Rectal smooth muscle tissue (tissue), 1 donor: ENCODE data around the gene SPATA17.

ENCODE experiments used
- H3K27ac ChIP-seq: one replicate; pipeline ENCODE4 v1.7.0; 2013; ENCODE audit warnings: low read depth, low read length, inconsistent platforms
- H3K27me3 ChIP-seq: one replicate; pipeline ENCODE4 v1.7.0; 2013; ENCODE audit warnings: low read length; ENCODE audit not compliant: control insufficient read depth, insufficient read depth
- H3K36me3 ChIP-seq: one replicate; pipeline ENCODE4 v1.7.0; 2013; ENCODE audit warnings: low read length; ENCODE audit not compliant: control insufficient read depth, insufficient read depth
- H3K4me1 ChIP-seq: one replicate; pipeline ENCODE4 v1.7.0; 2013; ENCODE audit warnings: low read length; ENCODE audit not compliant: control insufficient read depth, insufficient read depth
- H3K4me3 ChIP-seq: one replicate; pipeline ENCODE4 v1.7.0; 2013; ENCODE audit warnings: low read length
- H3K9ac ChIP-seq: one replicate; pipeline ENCODE4 v1.7.0; 2013; ENCODE audit warnings: low read length

The SPATA17 gene

DNA sequence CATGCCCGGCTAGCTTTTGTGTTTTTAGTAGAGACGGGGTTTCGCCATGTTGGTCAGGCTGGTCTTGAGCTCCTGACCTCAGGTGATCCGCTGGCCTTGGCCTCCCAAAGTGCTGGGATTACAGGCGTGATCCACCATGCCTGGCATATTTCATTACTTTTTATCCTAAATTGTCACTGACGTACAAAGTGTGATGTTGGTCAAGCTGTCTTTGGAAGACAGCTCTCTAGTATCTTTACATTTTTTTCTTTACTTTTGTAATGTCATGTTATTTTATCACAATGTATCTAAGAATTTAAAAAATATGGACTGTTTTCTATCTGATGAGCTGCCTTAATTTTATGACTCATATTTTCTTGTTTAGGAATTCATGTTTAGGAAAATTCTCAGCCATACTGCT, 72.2 kb downstream of the SPATA17 start:
- no peaks in the 10 kb centered on the region for H3K27me3 ChIP-seq
- H3K4me3 ChIP-seq: no peak overlapping the region
- H3K27ac ChIP-seq: no peak overlapping the region

DNA sequence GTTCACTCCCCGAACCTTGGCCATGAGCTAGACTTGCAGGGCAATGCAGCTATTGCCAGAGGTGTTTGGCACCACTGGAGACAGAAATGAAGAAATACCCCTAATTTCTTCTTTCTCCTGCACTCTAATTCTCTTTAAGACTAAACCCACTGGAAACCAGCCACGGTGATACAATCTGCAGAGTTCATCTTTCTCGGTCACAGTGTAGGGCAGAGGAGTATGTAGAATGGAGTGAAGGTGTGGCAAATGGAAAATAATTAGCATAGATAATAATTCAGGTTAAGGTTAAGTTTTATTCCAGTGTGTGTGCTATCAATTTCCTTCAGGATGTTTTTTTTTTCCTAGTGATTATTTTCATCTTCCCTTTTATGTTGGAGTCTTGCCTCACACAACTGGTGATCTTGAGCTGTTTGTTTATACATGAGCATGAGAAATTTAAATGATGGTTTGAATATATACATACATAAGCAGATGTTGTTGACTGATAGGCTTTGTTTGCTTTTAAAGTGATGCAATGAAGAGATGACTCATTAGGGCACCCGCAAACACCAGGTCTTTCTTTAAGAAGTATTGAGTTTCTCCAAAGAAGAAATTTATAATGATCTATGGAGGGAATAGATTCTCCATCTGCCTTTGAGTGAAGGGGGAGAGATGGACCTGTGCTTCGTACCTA, 81.9 kb downstream of the SPATA17 start:
- no peaks in the 10 kb centered on the region for H3K27me3 ChIP-seq
- no peak overlapping the region for H3K4me3 ChIP-seq
- no peak overlapping the region for H3K9ac ChIP-seq
- H3K4me1 ChIP-seq: no peaks in the 10 kb centered on the region
- no peaks in the 10 kb centered on the region for H3K36me3 ChIP-seq
- H3K27ac ChIP-seq: no peak overlapping the region

More for the DNA sequence above, 72.2 kb downstream of the SPATA17 start:
- no peaks in the 10 kb centered on the region for H3K4me1 ChIP-seq
- H3K36me3 ChIP-seq: no peaks in the 10 kb centered on the region
- H3K9ac ChIP-seq: no peak overlapping the region

DNA sequence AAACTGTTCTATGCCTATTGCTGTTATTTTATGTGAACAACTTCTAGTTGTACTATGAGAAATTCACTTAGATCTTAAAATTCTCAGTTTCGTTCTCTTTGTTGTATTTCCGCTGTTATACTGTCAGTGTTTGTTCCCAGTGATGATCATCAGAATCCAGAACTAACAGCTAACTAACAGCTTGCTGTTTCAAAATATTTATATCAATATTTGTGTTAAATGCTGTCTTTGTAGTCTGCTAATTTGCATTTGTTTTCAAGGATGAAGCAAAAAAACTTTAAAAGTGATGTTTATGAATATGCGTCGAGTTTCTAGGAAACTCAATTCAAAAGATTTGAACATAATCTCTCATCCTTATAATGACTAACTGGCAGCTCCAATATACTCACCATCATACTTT, 84.5 kb downstream of the SPATA17 start:
- no peaks in the 10 kb centered on the region for H3K4me1 ChIP-seq
- H3K27me3 ChIP-seq: no peaks in the 10 kb centered on the region
- no peak overlapping the region for H3K9ac ChIP-seq
- H3K27ac ChIP-seq: no peak overlapping the region
- H3K4me3 ChIP-seq: no peak overlapping the region
- no peaks in the 10 kb centered on the region for H3K36me3 ChIP-seq

DNA sequence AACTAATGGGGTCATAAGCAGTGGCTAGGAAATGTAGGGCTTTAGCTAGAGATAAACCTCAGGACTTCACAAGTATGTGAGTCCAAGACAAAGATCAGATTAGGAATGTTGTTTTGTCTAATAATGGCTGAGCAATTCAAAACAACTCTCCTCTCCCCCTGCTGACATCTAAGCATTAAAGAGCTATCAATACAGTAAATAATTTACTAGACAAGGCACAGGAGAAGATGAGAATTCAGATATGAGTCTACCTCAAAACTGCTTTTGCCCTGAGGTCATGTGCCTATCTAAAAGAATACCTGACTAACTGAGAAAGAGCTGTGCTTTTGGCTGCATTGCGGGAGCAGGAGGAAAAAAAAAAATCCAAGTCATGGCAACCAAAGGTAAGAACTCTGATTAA, 86.8 kb downstream of the SPATA17 start:
- no peaks in the 10 kb centered on the region for H3K27me3 ChIP-seq
- H3K4me3 ChIP-seq: no peak overlapping the region
- no peaks in the 10 kb centered on the region for H3K4me1 ChIP-seq
- no peaks in the 10 kb centered on the region for H3K36me3 ChIP-seq
- H3K9ac ChIP-seq: no peak overlapping the region
- H3K27ac ChIP-seq: no peak overlapping the region

DNA sequence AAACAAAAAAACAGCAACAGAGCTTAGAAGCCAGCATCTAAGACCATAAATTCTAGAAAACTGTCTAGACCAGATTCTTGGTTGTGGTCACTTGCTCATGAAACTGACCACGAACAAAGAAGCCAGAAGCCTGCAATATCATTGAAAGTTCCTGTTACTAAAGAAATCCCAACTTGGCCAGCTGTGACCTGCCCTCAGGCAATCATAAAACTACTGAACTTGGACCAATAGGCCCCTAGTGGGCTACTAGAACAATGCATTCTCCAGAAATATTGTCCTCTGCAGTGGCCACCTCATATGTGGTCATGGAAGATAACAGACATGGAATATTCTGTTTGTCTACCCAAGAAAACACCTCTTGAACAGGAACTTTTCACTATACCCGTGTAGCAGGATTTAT, 87.7 kb downstream of the SPATA17 start:
- Histone ChIP-seq H3K9ac (no peak overlapping the region), H3K4me1 (no peaks in the 10 kb centered on the region), H3K27ac (no peak overlapping the region), H3K36me3 (no peaks in the 10 kb centered on the region), H3K27me3 (no peaks in the 10 kb centered on the region), H3K4me3 (no peak overlapping the region)

DNA sequence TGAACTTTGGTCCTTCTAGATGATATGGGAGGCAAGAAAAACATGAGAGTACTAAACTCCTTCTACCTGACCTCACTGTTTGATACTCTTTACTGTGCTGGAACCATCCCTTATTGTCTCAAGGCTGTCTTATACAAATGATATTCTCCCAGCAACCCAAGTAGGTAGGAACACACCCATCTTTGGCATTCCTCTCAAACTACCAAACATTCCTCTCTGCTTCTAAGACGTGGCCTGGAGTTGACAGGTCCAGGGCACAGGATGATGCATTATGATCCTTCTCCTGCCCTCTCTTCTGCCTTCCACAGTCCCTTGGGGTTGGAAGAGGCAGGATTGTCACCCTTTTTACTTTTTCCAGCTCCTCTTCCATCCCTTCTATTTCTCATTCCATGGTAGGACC, 90.5 kb downstream of the SPATA17 start:
- Histone ChIP-seq H3K27ac (no peak overlapping the region), H3K4me1 (no peaks in the 10 kb centered on the region), H3K27me3 (no peaks in the 10 kb centered on the region), H3K9ac (no peak overlapping the region), H3K36me3 (no peaks in the 10 kb centered on the region), H3K4me3 (no peak overlapping the region)

DNA sequence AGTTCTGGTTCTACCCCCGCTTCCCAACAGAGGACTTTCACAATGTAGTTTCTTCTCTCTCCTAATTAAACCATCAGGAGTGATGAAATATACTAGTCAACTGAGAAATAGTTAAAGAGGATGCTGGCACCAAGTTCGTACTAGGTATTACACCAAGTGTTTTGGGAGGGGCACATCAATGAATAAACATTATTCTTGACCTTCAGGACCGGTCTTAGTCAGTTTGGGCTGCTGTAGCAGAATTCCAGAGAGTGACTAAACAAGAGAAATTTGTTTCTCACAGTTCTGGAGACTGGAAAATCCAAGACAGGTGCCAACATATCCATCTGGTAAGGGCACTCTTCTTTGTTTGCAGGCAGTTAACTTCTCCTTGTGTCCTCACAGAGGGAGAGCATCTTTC, 103.8 kb downstream of the SPATA17 start:
- H3K9ac ChIP-seq: no peak overlapping the region

DNA sequence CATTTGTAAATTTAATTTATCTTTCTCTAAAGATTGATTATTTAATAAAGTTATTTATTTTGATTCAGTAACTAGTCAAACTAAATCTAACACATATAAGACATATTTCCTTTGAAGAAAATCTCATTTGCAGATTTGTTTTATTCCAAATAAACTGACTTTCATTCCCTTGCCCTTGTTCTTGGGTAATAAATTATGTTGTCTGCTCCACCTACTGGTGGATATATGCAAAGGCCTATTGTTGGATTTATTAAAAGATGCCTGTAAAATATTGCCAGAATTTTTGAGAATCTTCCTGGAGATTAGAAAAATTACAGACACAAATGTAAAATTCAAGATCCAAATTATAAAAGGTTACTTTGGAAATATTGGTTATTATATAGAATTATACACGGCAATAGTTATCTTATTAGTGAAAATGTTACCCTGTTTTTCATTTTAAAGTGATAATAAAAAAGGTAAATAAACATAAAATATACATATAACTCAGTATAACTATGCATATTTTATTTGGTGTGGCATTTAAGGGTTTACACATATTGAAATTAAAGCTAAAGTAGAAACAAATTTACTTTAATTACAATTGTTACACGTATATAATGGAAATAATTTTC, 116.1 kb downstream of the SPATA17 start:
- Histone ChIP-seq H3K27me3 (no peaks in the 10 kb centered on the region), H3K27ac (no peak overlapping the region), H3K4me3 (no peak overlapping the region), H3K4me1 (no peaks in the 10 kb centered on the region), H3K36me3 (no peaks in the 10 kb centered on the region), H3K9ac (no peak overlapping the region)

More for the DNA sequence above, 103.8 kb downstream of the SPATA17 start:
- no peaks in the 10 kb centered on the region for H3K36me3 ChIP-seq
- no peak overlapping the region for H3K27ac ChIP-seq
- H3K27me3 ChIP-seq: no peaks in the 10 kb centered on the region
- H3K4me3 ChIP-seq: no peak overlapping the region
- no peaks in the 10 kb centered on the region for H3K4me1 ChIP-seq

DNA sequence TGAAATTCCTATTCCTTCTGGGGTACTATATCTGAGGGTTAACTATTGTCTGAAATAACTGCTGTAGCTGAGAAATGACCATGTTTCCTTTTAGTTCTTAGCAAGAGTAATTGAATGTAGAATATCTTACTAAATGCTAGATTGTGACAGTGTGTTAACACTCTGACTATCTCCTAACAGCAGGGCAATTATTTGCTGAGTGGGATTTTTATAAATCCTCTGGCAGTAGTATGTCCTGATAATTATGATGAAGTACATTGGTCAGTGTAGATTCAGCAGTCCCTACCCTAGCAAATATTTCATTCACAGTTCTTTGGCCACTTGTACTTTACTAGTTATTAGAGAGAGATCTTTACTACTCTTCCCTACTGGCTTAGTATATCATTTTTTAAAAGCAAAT, 138.6 kb downstream of the SPATA17 start:
- H3K9ac ChIP-seq: no peak overlapping the region
- H3K27ac ChIP-seq: no peak overlapping the region
- no peaks in the 10 kb centered on the region for H3K27me3 ChIP-seq
- H3K36me3 ChIP-seq: no peaks in the 10 kb centered on the region
- no peaks in the 10 kb centered on the region for H3K4me1 ChIP-seq
- no peak overlapping the region for H3K4me3 ChIP-seq

DNA sequence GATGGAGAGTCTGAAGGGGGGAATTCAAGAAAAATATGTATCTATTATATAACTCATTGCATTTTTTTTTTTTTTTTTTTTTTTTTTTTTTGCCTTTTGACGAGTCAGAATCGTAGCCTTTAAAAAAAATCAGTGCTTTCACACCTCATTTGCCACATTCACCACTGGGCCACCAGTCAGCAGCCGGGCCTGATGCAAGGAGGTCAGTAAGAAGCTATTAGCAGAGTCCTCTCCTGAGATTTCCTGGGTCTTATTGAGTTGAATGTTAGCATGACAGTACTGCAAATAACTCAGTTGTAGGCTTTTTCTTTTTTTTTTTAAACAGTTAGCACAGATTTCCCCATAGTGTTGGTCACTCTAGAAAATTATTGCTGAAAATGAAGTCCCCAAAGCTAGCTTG, 139.8 kb downstream of the SPATA17 start:
- Histone ChIP-seq H3K27me3 (no peaks in the 10 kb centered on the region), H3K9ac (no peak overlapping the region), H3K4me1 (no peaks in the 10 kb centered on the region), H3K4me3 (no peak overlapping the region), H3K27ac (no peak overlapping the region), H3K36me3 (no peaks in the 10 kb centered on the region)

DNA sequence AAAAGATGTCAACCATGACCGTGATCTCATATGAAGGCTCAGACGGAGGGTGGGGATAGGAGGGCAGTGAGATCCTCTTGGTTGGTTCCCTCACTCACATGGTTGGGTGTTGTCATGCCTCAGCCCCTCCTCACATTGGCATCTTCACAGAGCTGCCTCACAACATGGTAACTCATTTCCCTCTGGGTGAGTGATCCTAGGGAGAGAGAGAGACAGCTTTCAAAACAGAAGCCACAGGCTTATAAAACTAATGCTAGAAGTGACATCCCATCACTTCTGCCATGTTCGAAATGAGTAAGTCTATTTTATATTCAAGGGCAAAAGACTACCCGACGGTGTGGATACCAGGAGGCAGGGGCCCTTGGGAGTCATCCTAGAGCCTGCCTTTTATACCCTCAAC, 145.5 kb downstream of the SPATA17 start:
- H3K27me3 ChIP-seq: no peaks in the 10 kb centered on the region
- H3K4me1 ChIP-seq: no peaks in the 10 kb centered on the region
- no peak overlapping the region for H3K4me3 ChIP-seq
- no peak overlapping the region for H3K27ac ChIP-seq
- H3K9ac ChIP-seq: no peak overlapping the region
- no peaks in the 10 kb centered on the region for H3K36me3 ChIP-seq

DNA sequence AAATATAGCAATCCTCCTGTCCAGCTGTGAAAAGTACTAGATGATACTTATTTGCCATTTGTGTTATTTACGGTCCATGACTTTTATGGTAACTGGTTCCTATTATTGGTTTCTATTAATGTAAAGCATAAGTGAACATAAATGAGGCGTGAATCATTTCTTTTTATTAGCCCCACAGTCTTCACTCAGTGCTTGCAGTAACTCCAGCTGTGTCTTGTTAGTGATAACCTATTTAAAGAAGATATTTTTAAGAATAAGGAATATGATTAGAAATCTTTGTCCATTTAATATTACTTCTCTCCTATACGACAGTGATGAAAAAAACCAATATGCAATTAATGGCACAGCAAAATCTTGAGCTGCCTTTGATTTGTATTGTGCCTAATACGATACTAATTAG, 149.9 kb downstream of the SPATA17 start:
- Histone ChIP-seq H3K27me3 (no peaks in the 10 kb centered on the region), H3K27ac (no peak overlapping the region), H3K9ac (no peak overlapping the region), H3K4me3 (no peak overlapping the region), H3K36me3 (no peaks in the 10 kb centered on the region), H3K4me1 (no peaks in the 10 kb centered on the region)

DNA sequence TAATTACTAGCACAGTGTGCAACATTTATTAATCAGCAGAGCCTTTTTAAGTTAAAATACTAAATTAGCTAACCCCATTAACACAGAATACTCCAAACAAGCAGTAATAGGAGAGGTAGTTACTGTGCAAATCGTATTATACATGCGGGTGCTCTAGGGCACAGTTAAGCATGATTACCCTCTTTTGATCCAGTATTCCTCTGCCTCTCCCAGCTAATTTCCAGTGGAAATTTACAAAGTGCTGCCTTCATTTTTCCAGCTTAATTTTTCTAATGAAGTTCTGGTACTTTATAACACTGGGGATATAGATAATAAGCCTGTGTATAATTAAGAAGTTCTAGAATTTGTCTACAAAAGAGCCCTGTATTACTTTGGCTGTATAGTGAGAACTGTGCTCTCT, 159.9 kb downstream of the SPATA17 start:
- Histone ChIP-seq H3K9ac (no peak overlapping the region), H3K36me3 (no peaks in the 10 kb centered on the region), H3K27me3 (no peaks in the 10 kb centered on the region), H3K27ac (no peak overlapping the region), H3K4me3 (no peak overlapping the region), H3K4me1 (no peaks in the 10 kb centered on the region)
